Bronchial epithelial cell (primary cell): ENCODE measurements around the gene RSPH1. TPM values are rescaled to one million over a fixed set of nuclear protein-coding genes. Genes with fewer than 3 reads are reported as not detected.

Experiments used
- DNase-seq: peaks from one replicate; pipeline ENCODE4 v3.0.0-alpha.2; 2010; ENCODE audit warnings: low read depth
- FAIRE-seq: peaks from 2 replicates; lab custom pipeline; 2011; peaks lifted over from hg19 to GRCh38; lab: Jason Lieb, UNC
- H3K27me3 ChIP-seq: 2 replicates; pipeline ENCODE4 v1.5.1; 2011; ENCODE audit warnings: low read length; ENCODE audit not compliant: control insufficient read depth, insufficient read depth
- H3K36me3 ChIP-seq: 2 replicates; pipeline ENCODE4 v1.5.1; 2011; ENCODE audit warnings: low read length; ENCODE audit not compliant: control insufficient read depth, insufficient read depth
- H3K4me3 ChIP-seq: 2 replicates; pipeline ENCODE4 v1.5.1; 2011; ENCODE audit warnings: mild to moderate bottlenecking, low read depth, low read length, control low read depth
- total RNA-seq: library from RNA; depleted of rRNA; stranded (reverse); fragments of >200 nt; gene quantifications from 2 replicates; pipeline ENCODE4 v1.2.1, GENCODE V29; 2014
- TF ChIP-seq, protein P1 (sequence below): IDR thresholded peaks from 2 replicates; pipeline ENCODE4 v1.5.1; 2011; ENCODE audit warnings: mild to moderate bottlenecking, moderate library complexity, low read length, control low read depth, inconsistent platforms; ENCODE audit not compliant: insufficient read depth, severe bottlenecking

Gene RSPH1
- total RNA-seq, 1 donor from 2014 or later: under 0.01 TPM

DNA sequence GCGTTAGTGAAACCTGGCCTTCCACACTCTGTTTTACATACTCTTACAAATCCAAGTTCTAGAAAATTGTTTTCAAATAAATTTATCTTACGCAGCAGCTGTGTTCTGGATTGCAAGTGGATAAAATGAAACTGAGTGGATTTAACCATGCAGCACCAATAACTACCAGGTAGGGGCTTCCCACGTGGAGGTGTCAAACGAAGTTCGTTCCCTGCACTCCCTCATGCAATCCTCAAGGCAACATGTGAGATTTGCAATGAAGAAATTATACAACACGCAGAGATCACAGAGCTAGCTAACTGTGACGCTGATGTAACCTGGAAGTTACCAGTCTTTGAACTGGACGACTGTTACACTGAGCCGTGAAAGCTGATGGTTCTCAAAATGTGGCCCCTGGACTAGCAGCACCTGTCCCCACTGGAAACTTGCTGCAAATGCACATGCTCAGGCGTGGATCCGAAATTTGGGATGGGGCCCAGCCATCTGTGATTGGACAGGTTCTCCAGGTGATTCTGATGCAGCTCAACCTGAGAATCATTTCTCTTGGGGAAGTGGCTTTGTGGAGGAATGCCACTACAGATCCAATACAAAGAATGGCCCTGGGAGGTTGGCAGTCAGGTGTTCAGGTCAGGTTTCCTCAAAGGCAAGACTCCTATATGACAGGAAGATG is 36.3 kb downstream of the RSPH1 start:
- no peak for FAIRE-seq
- no peak for DNase-seq
- H3K4me3 ChIP-seq: no peak overlapping the region
- TF ChIP-seq, protein P1, sequence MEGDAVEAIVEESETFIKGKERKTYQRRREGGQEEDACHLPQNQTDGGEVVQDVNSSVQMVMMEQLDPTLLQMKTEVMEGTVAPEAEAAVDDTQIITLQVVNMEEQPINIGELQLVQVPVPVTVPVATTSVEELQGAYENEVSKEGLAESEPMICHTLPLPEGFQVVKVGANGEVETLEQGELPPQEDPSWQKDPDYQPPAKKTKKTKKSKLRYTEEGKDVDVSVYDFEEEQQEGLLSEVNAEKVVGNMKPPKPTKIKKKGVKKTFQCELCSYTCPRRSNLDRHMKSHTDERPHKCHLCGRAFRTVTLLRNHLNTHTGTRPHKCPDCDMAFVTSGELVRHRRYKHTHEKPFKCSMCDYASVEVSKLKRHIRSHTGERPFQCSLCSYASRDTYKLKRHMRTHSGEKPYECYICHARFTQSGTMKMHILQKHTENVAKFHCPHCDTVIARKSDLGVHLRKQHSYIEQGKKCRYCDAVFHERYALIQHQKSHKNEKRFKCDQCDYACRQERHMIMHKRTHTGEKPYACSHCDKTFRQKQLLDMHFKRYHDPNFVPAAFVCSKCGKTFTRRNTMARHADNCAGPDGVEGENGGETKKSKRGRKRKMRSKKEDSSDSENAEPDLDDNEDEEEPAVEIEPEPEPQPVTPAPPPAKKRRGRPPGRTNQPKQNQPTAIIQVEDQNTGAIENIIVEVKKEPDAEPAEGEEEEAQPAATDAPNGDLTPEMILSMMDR: no peak
- H3K36me3 ChIP-seq: no peaks in the 10 kb centered on the region
- H3K27me3 ChIP-seq: no peaks in the 10 kb centered on the region

DNA sequence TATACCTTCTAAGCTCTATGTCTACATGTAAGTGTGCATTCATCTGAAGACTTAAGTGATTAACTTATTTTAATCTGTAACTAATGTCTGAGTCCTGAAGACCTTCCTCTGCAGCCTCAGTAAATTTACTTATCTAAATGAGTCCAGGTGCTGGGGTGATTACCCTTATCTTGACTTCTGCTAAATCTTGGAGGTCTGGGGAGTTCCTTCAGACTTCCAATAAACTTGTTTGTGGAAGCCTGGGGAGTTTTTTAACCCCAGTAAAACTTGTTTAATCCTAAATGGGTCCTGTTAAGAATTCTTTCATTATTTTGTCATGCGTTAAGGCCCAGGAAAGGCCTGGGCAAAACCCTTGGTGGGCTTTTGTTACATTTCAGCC is 37.0 kb downstream of the RSPH1 start:
- Histone ChIP-seq H3K27me3 (no peaks in the 10 kb centered on the region), H3K36me3 (no peaks in the 10 kb centered on the region), H3K4me3 (no peak overlapping the region)
- TF ChIP-seq, protein P1: no peak
- no peak for DNase-seq
- FAIRE-seq: no peak

DNA sequence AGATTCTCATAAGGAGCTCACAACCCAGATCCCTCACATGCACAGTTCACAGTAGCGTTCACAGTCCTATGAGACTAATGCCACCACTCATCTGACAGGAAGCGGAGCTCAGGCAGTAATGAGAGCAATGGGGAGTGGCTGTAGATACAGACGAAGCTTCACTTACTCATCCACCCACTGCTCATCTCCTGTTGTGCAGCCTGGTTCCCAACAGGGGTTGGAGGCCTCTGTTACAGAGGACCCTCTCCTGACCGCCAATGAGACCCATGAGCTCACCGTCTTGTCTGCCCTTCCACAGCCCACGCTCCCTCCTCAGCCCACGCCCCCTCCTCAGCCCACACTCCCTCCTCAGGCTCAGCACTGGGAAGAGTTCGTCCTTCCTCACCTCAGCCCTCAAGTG is 39.6 kb downstream of the RSPH1 start:
- Histone ChIP-seq H3K27me3 (no peaks in the 10 kb centered on the region), H3K4me3 (no peak overlapping the region), H3K36me3 (no peaks in the 10 kb centered on the region)
- FAIRE-seq (no peak), DNase-seq (peak; percentile 47)
- TF ChIP-seq, protein P1: no peak

DNA sequence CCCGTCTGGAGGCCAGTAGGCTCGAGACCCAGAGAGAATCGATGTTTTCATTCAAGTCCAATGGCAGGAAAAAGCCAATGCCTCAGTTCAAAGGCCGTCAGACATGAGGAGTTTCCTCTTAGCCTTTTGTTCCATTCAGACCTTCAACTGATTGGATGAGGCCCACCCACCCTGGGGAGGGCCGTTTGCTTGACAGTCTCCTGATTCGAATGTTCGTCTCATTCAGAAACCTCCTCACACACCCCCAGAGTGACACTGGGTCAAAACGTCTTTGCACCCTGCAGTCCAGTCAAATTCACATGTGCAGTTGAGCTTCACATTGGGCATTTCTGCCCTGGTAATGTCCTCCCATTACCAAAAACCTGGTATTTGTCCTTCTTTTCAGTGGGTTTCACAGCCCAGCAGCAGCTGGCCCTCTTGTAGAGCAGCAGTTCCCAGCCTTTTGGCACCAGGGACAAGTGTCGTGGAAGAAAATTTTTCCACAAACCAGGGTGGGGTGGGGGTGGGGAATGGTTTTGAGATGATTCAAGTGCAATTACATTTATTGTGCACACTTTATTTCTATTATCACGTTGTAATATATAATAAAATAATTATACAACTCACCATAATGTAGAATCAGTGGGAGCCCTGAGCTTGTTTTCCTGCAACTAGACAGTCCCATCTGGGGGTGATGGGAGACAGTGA is 40.1 kb downstream of the RSPH1 start:
- TF ChIP-seq, protein P1: no peak
- DNase-seq: no peak
- H3K4me3 ChIP-seq: no peak overlapping the region
- no peaks in the 10 kb centered on the region for H3K36me3 ChIP-seq
- H3K27me3 ChIP-seq: no peaks in the 10 kb centered on the region
- no peak for FAIRE-seq

DNA sequence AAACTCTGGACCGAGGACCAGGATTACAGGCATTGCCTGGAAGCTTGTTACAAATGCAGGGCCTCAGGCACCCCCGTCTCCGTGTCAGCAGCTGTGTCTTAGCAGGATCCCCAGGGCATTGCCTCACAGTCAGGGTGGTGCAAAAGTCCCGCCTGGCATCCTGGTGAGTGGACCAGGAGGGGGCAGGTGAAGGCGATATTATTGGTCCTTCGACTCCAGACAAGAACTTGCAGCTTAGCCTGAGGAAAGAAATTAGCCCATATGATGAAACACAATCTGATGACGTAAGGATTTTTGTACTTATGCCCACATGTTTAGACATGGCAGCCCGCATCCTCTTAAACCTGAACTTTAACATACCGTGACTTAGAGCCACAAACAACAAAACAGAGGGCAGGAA is 40.8 kb downstream of the RSPH1 start:
- Histone ChIP-seq H3K4me3 (no peak overlapping the region), H3K27me3 (no peaks in the 10 kb centered on the region), H3K36me3 (no peaks in the 10 kb centered on the region)
- peak; percentile 78 for DNase-seq
- TF ChIP-seq, protein P1: no peak
- FAIRE-seq: no peak

DNA sequence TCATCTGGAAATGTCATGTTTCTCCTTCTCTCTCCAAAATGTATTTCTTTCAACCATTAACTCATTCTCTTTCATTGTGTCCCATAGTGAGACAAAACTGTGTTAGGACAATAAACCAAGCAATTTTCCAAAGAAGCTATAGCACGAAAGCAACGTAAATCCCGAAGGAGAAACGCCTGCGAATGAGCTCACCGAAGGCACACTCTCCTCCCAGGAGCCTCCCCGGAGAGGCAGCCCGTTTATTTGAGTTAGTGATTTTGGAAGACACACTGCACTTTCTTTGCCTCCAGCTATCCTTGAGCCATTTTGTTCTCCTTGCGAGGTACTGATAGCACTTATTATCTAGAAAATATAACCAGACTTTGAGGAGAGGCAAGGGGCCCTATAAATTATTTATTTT is 41.2 kb downstream of the RSPH1 start:
- no peak for FAIRE-seq
- TF ChIP-seq, protein P1: no peak

More for the DNA sequence above, 41.2 kb downstream of the RSPH1 start:
- Histone ChIP-seq H3K36me3 (no peaks in the 10 kb centered on the region), H3K27me3 (no peaks in the 10 kb centered on the region), H3K4me3 (no peak overlapping the region)
- DNase-seq: no peak
